ENCODE results near the gene DDRGK1.
A peak's percentile ranks its signal among the peaks of the same experiment; 100 is the strongest.

- TF ChIP-seq, protein P1, sequence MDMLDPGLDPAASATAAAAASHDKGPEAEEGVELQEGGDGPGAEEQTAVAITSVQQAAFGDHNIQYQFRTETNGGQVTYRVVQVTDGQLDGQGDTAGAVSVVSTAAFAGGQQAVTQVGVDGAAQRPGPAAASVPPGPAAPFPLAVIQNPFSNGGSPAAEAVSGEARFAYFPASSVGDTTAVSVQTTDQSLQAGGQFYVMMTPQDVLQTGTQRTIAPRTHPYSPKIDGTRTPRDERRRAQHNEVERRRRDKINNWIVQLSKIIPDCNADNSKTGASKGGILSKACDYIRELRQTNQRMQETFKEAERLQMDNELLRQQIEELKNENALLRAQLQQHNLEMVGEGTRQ (IDR thresholded peaks at IDR 0.05; ENCODE audit: low read length), result no peak
- TF ChIP-seq, protein P2, sequence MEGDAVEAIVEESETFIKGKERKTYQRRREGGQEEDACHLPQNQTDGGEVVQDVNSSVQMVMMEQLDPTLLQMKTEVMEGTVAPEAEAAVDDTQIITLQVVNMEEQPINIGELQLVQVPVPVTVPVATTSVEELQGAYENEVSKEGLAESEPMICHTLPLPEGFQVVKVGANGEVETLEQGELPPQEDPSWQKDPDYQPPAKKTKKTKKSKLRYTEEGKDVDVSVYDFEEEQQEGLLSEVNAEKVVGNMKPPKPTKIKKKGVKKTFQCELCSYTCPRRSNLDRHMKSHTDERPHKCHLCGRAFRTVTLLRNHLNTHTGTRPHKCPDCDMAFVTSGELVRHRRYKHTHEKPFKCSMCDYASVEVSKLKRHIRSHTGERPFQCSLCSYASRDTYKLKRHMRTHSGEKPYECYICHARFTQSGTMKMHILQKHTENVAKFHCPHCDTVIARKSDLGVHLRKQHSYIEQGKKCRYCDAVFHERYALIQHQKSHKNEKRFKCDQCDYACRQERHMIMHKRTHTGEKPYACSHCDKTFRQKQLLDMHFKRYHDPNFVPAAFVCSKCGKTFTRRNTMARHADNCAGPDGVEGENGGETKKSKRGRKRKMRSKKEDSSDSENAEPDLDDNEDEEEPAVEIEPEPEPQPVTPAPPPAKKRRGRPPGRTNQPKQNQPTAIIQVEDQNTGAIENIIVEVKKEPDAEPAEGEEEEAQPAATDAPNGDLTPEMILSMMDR (IDR thresholded peaks at IDR 0.05; ENCODE audit: control extremely low read depth in 1 of 3, insufficient read depth in 1 of 3, low read depth in 1 of 3, low read length in 3 of 3), result peak in 2 of 3 experiments; percentile 12 to 23; a peak in 2 of 4 replicates
- no peak for TF ChIP-seq POLR2AphosphoS5 (IDR thresholded peaks at IDR 0.05; ENCODE audit: low read depth, low read length)
- no peak for TF ChIP-seq SP1 (IDR thresholded peaks at IDR 0.05; ENCODE audit: low read depth, low read length)
- TF ChIP-seq FOSL1 (IDR thresholded peaks at IDR 0.05; ENCODE audit: insufficient read depth, low read depth, low read length), result no peak
- TF ChIP-seq, protein P3, sequence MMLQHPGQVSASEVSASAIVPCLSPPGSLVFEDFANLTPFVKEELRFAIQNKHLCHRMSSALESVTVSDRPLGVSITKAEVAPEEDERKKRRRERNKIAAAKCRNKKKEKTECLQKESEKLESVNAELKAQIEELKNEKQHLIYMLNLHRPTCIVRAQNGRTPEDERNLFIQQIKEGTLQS (IDR thresholded peaks at IDR 0.05; ENCODE audit: insufficient read depth, low read depth, low read length), result no peak
Measured at GRCh38 chr20:3248167-3248992, 43.9 kb upstream of the DDRGK1 start.
